Activated gamma-delta T cell treated with anti-CD3 and anti-CD28 coated beads, Interleukin-2, amount 50 U/mL, for 16 hours (primary cell): ENCODE results near the gene MAEA.
"Not testable (repeated sequence)": the region's sequence is repeated elsewhere in the genome, so short reads cannot be mapped to it uniquely, and the experiment has no call there.

Experiments used
- DNase-seq: peaks from one replicate; pipeline ENCODE4 v3.0.0-alpha.2; 2020; ENCODE audit warnings: low read depth

The MAEA gene

GRCh38 chr4:1321946-1322650 lies 32.4 kb downstream of the MAEA start:
- no peak for DNase-seq

- DNase-seq: no peak
Measured at GRCh38 chr4:1323280-1323634, 33.6 kb downstream of the MAEA start.

- no peak for DNase-seq
Measured at GRCh38 chr4:1323635-1324442, 34.1 kb downstream of the MAEA start.

- DNase-seq: not testable (repeated sequence)
Measured at GRCh38 chr4:1324443-1325175, 34.9 kb downstream of the MAEA start.

- no peak for DNase-seq
Measured at GRCh38 chr4:1325176-1325480, 35.4 kb downstream of the MAEA start.

GRCh38 chr4:1325681-1326635 lies 36.3 kb downstream of the MAEA start:
- DNase-seq: no peak

- DNase-seq: no peak
Measured at GRCh38 chr4:1326751-1327525, 37.2 kb downstream of the MAEA start.

GRCh38 chr4:1327526-1328266 lies 38.0 kb downstream of the MAEA start:
- no peak for DNase-seq

- DNase-seq: no peak
Measured at GRCh38 chr4:1328267-1329155, 38.8 kb downstream of the MAEA start.

GRCh38 chr4:1329408-1330371 lies 40.0 kb downstream of the MAEA start:
- no peak for DNase-seq

- DNase-seq: peak; percentile 54
Measured at GRCh38 chr4:1330761-1331590, 41.3 kb downstream of the MAEA start.

GRCh38 chr4:1331591-1332353 lies 42.1 kb downstream of the MAEA start:
- no peak for DNase-seq

GRCh38 chr4:1332686-1333085 lies 43.0 kb downstream of the MAEA start:
- no peak for DNase-seq

- DNase-seq: no peak
Measured at GRCh38 chr4:1333256-1333655, 43.6 kb downstream of the MAEA start.

GRCh38 chr4:1333851-1334578 lies 44.3 kb downstream of the MAEA start:
- DNase-seq: not testable (repeated sequence)

- no peak for DNase-seq
Measured at GRCh38 chr4:1334579-1334895, 44.8 kb downstream of the MAEA start.
